GM18508 (cell line): ENCODE measurements around the gene GRP.

ENCODE experiments used
- ATAC-seq: cut with Tn5 transposase; IDR thresholded peaks from one replicate; pipeline ENCODE4 v1.9.1; 2021; ENCODE audit warnings: moderate number of reproducible peaks; ENCODE audit not compliant: insufficient read depth, unreplicated experiment

GRP gene

GRCh38 chr18:59266886-59267502 lies 47.0 kb downstream of the GRP start:
- no peak for ATAC-seq

- ATAC-seq = no peak
Measured at GRCh38 chr18:59267503-59268126, 47.7 kb downstream of the GRP start.

DNA sequence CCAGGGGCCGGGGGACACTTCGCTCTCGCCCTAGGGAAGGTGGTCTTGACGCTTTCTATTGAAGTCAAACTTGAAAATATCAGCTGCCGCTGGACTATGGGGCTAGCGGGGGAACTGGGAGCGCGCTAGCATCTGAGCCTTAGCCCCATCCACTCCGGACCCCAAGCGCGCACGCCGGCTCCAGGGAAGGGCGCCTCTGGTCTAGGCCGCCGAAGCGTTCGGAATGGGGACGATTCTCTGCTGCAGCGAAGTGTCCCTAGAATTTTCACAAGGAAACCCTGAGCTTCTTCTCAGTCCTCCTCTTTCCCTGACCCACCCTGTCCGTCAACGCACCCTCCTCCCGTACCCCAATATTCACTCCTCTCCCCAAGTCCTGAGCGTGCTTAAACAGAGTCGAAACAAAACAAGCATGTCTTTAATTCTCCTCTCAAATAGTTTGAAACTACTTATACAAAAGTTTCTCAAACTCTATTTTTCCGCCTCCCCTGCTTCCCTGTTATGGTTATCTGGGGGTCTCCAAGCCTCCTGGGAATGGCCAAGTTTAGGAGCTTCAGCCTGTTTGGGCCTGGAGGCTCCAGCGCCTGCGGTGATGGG lies 48.3 kb downstream of the GRP start:
- no peak for ATAC-seq

DNA sequence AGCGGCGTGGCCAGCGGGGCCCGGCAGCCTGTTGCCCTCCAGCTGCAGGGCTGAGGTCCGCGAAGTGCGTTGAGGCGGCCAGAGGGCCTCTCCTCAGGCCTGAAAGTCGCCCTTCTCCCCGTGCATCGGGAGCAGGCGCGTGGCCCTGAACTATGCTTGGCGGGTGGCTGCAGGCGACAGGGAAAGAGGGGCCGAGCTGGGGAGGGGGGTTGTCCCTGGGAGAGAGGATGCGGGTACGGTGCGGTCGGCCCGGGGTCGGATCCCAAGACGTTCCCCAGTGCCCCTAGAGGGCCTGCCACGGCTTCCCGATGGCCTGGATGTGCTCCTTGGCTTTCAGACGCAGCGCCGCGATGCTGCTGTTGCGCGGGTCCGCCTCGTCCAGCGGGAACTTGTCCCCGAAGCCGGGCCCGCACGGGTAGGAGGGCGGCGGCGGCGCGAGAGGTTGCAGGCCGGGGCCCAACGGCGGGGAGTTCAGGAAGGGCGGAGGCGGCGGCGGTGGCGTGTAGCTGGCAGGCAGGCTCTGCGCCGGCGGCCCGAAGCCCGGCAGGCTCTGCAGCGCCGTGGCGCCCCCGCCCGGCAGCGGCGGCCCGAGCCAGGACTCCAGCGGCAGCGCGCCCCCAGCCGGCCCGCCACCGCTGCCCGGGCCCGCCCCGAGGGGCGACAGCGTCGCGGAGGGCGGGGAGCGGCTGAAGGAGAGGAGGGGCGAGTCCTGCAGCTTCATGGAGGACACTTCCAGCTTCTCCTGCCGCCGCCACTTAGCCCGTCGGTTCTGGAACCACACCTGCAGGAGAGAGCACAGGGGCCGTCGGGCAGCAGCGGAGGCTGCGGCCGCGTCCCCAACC lies 49.0 kb downstream of the GRP start:
- no peak for ATAC-seq

- ATAC-seq = no peak
Measured at GRCh38 chr18:59269563-59270119, 49.7 kb downstream of the GRP start.

DNA sequence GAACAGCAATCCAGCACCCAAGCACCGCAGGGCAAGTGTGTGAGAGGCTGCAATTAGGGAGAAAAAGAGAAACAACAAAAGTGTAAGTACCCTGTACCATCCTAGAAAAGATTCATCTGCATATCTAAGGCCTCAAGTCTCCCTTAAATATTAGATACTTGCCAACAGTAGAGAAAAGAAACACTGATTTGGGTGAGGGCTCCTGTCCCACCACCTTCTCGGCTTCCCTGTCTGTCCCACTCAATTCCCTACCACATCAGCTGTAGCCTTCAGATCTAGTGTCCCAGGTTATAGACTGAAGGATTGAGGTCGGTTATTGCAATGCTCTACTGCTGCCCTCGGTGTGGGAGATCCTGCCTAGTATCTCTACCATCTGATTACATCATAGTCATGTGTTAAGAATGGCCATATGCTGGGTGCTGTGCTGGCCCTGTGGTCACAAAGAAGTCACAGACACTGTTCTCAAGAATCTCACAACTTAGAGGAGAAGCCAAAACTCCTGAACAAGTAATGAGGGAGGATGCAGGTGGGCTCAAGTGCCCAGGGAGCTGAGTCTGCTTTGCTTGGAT lies 50.8 kb downstream of the GRP start:
- ATAC-seq = no peak

DNA sequence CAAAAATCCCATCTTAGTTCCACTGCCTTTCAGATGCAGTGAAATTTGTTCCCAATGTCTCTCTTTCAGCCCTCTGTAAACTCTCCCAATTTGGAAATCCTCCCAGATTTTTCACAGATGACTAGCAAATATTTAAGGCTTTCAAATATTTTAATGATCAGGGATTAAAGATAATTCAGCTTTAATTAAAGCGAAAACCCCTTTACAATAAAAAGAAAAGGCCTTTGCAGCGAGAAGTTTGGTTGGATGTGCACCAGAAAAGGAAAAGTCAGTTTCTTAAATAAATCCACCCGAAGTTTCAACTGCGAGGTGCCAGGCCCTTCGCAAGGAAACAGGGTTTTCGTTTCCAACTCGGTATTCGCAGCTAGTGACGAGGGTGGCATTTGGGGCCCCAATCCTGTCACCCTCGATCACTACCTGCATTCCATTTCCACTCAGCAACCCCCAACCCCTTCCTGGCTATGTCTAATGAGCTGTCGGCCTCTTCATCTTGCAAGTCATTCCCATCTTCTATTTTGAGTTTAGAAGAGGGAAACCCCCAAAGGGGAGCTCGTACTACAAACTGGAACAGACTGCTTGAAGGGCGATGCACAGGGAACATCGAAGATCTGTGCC lies 51.8 kb downstream of the GRP start:
- ATAC-seq = no peak

DNA sequence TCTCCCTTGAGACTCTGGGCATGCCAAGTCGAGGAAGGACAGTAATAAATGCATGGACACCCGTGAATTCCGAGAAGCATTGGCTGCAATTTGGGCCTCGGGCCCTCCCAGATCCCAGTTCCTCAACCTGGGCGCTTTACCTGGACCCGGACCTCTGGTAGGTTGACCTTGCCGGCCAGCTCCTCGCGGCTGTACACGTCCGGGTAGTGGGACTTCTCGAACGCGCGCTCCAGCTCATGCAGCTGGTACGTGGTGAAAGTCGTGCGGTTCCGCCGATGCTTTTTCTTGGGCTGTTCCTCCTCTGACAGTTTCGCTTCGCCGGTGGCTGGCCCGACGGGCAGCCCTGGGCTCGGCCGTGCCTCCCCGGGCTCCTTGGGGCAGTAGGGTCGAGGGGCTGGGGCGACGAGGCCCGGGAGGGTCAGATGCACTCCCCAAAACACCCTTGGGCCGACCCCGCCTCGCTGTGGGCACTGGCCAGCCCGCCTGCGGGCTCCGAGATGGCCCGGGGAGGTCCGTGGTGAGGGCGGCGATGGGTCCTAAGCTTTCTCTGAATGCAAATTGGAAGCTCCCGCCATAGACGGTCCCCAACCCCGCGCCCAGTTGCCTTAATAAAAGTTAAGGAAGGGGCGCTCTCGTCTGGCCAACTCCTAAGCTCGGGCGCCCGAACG lies 52.4 kb downstream of the GRP start:
- ATAC-seq = no peak

DNA sequence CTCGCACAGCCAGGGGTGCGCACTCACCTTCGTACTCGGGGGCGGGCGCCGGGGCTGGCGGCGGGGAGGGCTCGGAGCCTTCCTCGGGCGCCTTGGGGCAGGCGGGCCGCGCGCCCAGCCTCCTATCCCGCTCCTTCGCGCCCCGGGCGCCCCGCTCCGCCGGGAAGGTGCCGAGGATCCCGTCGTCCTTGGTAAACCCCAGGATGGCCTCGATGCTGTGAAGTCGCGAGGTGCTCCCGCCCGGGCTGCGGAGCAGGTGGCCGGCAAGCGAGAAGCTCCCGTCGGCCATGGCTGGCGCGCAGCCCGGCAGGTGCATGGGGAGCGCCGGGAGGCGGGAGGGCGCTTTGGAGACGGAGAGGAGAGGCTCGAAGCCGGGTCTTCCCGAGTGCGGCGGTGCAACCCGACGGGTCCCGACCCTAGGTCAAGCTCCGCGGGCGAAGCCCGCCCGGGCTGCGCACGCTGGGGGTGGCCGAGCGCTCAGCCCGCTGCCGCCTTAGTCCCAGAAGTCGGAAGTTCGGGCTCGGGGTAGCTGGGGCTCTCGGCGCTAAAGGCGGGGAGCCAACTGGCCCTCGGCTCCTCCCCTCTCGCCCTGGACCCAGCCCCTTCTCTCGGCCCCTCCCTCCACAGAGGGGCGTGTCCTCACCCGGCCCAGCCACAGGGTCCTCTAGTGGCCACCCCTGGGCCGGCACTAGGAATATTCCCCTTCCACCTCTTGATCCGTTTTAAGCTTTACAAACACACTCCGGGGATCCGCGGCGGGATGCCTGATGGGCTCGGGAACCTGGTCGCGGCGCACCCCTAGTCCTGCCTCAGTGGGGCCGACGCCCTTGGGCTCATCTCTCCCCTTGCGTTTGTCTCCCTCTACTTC lies 53.2 kb downstream of the GRP start, which contains the start of gene RAX:
Gene RAX (minus strand): TSS at position 564 of the 868 bp plus-strand sequence. CDS start 248 bp downstream, at position 316.
- no peak for ATAC-seq

DNA sequence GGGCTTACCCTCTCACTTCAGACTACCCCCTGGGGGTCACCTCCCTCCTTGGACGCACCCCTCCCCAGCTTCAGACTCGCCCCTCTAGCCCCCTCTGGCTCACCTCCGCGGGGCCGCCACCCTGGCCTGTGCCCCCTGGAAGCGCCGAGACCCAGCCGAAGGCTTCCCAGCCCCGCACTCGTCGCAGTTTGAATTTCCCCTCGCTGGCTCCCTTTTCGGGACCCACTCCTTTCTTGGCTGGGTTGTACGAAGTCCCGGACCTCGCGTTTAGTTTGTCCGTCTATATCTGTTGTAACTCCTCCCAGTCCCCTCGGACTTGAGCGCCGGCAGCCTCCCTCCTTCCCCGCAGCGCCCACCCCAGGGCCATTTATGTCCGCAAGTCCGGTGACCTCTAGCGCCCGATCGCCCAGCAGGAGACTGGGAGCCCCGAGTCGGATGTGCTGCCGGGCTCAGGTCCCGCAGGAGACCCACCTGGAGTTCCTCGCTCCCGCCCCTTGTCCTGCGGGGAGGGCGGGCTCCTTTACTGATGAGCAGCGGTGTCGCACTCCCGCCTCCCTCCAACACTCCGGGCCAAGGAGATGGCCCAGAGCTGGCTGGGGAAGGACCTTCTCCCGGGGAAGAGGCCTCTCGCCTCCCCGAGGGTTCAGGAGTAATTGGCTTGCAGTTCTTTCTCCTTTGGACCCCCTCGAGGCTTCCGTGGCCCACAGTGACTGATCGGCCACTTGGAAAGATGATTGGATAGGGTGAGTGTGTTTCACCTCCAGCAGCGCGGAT lies 54.0 kb downstream of the GRP start:
- ATAC-seq = no peak

DNA sequence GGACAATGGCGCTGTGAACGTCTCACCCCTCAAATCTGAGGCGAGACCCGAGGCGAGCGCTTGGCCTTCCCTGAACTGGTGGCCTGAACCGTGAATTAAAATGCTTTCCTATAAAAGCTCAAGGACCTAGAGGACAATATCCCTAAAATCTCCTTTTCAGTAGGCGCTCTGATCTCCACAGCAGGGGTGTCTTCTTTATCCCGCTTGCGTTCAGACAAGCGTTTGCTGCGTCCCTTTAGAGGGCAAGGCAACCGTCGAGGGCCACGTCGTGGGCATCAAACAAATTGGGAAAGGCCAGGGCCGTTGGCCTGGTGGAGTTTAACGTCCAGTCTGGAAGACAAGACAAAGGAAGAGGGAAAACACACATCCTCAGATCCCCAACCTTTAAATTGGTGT lies 54.6 kb downstream of the GRP start:
- ATAC-seq = no peak

- ATAC-seq = no peak
Measured at GRCh38 chr18:59275406-59275949, 55.5 kb downstream of the GRP start.

DNA sequence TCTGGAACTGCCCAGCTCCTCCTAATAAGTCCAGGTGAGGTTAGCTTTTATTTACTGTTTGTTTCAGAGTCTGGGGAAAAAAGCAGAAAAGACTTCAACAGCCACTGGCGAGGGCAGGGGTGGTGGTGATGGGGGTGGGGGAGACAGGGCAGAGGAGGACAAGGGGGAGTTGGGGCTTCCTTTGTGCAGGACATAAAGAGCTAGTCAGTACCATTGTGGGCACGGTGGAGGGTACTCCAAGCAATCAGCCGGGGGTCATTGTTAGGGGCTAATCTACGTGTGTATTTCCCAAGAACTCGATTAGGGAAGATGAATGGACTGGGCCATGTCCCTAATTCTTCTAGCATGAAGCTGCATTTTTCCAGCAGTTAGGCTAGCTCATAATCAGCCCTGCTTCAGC lies 56.1 kb downstream of the GRP start:
- no peak for ATAC-seq

DNA sequence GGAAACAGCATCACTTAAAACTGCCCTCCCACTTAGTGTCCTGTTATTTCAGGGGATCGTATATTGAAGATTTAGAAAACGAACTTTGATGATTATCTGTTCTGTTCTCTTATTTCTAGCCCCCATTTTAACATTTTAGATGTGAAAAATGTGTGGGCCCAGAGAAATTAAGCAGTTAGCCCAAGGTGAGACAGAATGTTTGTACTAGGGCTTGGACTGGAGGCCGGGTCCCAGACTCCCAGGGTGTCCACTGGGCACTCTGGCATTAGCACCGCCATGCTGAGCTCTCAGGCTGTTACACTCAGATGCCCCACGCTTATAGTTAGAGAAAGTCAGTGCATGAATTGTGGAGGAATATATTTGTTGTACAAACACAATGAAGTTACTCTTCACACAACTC lies 58.8 kb downstream of the GRP start:
- no peak for ATAC-seq

- ATAC-seq = no peak
Measured at GRCh38 chr18:59279193-59279592, 59.2 kb downstream of the GRP start.

DNA sequence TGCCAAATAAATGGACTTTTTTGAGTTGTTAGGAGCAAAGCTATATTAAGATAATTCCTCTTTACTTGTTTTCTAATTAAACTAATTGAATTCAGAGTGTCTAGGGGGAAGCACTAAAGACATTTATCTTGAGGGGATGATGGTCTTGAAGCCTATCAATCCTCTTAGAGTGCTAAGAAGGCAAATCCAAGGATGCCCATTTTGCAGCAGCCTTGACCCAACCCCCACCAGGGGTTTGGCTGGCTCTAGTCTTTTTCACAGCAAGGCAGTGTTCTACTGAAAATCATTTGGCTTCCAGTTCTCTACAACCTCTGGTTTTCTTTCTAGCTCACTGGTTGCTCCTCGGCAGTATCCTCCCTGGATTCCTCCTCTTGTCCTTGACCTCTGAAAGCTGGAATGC lies 59.8 kb downstream of the GRP start:
- no peak for ATAC-seq
